NCI-H526 treated with DMSO at 0.1 percent for 48 hours (cell line): Measurements from ENCODE around the gene ILDR1.
"Not testable (repeated sequence)": the region's sequence is repeated elsewhere in the genome, so short reads cannot be mapped to it uniquely, and the experiment has no call there.

Experiments
- DNase-seq: peaks from one replicate; lab custom pipeline; 2025; lab: John Stamatoyannopoulos, UW

ILDR1 gene

DNA sequence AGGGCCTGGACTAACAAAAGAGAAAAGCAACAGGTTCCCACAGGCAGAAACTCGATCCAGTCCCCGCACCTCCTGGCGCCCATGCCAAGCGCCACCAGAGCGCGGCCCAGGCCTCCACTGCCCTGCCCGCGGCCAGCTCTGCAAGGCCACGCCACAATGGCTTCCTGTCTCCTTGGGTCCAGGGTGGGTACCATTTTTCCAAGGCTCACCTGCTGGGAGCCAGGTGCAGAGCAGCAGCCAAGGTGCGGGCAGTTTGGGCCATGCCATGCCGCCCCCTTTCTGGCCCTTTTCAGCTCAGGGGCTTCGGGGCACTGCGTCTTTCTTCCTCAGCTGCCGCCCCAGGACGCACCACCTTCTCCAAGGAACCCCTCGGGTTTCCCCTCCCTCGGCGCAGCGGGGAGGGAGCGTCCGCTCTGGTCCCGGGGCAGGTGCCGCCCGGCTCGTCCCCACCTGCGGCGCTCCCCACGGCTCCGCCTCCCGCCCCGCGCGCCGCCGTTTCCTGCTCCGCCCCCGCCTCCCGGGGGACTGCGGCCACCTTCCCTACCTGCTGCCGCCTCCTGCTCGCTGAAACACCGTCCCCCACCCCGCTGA is at the start of gene ILDR1:
ILDR1 (minus strand) TSS at position 437 of the 591 bp plus-strand sequence; CDS start at position 267, 170 bp downstream.
- peak; percentile 76 for DNase-seq

DNA sequence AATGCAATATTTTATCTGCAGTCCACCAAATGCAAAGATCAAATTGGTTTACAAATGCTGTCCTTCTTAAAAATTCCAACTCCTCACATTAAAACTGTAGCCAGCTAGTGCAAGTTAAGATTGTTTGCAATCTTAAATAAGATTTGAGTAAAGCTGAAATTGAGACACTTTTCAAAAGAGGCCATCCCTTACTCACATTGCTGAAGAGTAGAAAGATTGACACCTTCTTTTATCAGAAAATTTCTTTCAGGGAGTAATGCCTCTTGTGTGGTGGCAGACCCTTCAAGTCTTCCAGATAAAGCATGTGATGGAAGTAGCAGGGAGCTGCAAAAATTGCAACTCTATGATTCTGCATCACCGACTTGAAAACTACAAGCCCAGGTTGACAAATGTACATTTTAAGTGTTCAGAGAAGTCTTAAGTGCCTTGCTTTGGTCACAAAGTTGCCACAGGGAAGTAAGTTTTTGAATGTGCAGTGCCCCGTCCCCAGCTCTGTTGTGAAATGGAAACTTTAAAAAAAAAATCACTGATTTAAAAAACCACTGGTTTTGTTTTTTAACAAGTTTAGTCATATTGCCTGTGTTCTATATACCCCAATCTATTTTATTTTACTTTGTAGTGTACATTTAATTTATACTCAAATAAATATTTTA is 45.7 kb upstream of the ILDR1 start:
- no peak for DNase-seq

DNA sequence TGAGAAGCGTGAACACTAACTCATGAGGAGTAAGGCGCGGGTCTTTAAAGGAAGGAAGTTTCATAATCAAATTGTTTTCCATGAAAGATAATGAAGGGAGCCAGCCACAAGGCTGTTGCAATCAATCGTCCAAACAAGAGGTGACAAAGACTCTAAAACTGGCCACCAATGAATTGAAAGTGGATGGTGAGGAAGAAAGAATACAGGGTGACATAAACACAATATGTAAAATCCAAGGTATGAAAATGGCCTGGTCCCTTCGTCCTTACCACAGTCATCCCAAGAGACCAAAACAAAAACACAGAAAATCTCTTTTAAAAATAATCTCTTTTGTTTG is 45.1 kb upstream of the ILDR1 start:
- no peak for DNase-seq

DNA sequence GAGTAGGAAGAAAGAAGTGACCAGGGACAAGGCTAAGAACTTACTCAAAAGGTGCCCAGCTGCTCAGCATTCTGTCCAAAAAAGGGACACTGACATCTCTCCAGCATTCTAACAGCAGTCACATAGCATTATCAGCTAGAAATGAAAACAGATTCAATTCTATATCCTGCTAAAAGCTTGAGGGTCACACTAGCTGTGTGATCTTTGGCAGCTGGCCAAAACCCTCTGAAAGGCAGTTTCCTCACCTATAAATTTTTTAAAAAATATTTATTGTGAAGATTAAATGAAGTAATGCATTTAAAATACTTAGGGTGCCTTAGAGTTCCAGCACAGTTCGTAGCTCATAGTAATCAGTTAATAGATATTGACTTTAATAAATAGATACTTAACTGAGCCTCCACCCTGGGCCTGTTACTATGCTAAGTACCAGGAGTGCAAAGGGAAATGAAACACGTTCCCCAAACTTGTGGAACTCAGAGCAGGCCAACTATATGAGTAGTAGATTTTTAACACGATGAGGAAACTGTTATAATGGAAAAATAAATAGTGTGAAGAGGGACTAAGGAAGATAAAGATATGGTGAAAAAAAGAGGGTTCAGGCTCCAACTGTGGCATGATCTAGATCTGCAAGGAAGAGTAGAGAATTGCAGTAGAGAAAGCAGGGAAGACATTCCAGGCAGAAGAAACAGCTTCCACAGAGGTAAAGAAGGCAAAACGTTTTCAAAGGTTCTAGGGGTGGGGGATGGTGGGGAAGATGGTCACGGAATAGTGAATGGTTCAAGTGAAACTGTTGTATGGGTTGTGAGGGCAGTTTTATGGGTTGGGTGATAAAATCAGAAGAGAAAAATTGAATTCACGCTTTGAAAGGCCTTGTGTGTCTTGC is 44.5 kb upstream of the ILDR1 start:
- DNase-seq = no peak

- no peak for DNase-seq
Measured at GRCh38 chr3:122064326-122064725, 42.3 kb upstream of the ILDR1 start.

DNA sequence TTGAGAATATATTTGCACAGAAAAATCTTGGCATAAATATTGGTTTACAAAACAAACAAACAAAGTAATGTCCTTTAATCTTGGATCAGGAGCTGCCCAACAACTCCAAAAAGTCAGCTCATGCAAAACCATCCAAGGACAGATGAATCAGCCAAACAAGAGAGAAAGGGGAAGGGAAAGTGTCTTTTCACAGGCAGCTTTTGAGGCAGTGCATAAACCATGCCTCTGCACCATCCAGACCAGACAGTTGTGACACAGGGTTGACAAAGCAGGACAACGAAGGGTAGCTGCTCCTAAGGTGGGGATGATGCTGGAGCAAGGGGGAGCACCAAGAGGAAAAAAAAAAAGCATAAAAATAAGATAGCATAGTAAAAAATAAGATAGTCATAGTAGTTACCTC is 41.9 kb upstream of the ILDR1 start:
- no peak for DNase-seq

GRCh38 chr3:122060040-122060698 is 38.1 kb upstream of the ILDR1 start:
- no peak for DNase-seq

DNA sequence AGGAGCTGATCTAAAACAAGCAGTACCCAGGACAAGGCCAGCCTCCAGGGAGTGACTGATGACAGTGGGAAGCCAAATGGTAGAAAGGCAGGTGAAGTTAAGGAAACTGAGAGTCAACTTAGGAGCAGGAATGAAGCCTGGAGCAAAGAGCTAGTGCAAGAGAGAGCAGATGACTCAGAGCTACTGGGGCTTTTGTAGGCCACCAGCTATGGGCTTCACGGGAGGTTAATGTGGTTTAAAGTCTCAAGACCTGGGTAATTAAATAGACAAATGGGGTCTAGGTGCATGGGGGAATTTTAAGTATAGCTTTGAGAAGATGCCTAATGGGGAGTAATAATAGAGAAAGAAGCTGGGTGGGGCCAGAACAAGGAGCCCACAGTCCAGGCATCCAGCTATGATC is 36.2 kb upstream of the ILDR1 start:
- DNase-seq = no peak

DNA sequence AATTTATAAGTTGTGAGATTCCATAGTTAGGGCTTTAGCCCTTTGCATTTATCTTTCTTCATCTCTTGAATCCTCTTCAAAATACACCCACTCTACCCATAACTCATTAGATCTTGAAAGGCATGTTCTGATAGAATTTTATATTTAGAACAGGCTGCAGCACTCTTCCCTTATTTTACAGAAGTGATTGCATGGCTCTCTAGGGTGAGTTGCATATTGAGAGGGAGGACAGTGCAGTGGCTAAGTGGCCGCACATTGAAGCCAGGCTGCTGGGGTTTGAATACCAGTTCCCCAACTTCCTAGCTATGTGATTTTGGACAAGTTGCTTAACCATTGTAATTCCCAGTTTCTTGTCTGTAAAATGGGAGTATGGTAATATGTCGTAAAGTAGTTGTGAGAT is 35.6 kb upstream of the ILDR1 start:
- no peak for DNase-seq

DNA sequence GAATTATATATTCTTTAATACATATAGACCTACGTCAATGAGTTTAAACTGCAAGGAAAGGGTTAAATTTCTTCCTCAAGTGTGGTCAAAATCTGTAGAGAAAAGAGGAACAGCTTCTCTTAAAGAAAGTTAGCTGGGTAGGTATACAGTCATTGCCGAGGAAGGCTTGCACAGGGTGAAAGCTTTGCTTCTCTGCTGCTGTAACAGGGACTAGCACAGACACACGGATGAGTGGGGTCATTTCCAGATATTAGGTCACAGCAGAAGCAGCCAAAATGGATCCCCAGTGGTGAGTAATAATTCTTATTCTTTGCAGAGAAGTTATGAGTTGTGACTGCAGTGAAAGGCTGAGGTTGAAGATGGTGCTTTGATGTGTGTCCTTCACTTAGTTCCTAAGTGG is 33.2 kb upstream of the ILDR1 start, which contains the start of gene CD86:
CD86 (plus strand) TSS at position 148 of the 400 bp plus-strand sequence; CDS start at position 276, 128 bp downstream.
- no peak for DNase-seq

GRCh38 chr3:122052968-122053367 is 30.9 kb upstream of the ILDR1 start:
- no peak for DNase-seq

DNA sequence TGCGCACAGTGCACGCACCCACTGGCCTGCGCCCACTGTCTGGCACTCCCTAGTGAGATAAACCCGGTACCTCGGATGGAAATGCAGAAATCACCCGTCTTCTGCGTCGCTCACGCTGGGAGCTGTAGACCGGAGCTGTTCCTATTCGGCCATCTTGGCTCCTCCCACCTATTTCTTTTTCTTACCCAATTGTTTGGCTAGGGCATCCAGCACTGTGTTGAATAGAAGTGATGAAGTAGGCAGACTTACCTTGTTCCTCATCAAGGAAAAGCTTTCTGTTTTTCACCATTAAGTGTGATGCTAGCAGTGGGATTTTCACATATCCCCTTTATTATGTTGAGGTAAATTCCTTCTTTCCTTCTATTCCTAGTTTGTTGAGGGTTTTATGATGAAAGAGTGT is 25.7 kb upstream of the ILDR1 start:
- DNase-seq = not testable (repeated sequence)

DNA sequence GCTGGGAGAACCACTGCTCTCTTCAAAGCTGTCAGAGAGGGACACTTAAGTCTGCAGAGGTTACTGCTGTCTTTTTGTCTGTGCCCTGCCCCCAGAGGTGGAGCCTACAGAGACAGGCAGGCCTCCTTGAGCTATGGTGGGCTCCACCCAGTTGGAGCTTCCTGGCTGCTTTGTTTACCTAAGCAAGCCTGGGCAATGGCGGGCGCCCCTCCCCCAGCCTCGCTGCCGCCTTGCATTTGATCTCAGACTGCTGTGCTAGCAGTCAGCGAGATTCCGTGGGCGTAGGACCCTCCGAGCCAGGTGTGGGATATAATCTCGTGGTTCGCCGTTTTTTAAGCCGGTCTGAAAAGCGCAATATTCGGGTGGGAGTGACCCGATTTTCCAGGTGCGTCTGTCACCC is 25.2 kb upstream of the ILDR1 start:
- not testable (repeated sequence) for DNase-seq

DNA sequence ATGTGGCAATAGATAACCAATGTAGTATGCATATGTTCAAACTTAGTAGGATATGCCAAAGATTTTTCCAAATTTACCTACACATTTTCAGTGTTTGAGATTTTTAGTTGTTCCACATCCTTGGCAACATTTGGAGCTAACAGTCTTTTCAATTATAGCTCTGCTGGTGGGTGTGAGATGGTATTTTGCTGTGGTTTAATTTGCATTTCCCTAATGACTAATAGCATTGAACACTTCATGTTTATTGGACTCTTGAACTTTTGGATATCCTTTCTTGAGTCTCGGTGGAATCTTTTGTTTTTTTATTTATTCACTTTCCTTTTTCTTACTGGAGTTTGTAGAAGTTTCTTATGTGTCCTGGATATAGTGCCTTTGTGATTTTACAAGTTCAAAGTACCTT is 11.0 kb upstream of the ILDR1 start:
- DNase-seq = no peak

GRCh38 chr3:122032531-122032930 is 10.5 kb upstream of the ILDR1 start:
- DNase-seq = no peak

- DNase-seq = no peak
Measured at GRCh38 chr3:122031123-122031468, 9.0 kb upstream of the ILDR1 start.

GRCh38 chr3:122030381-122031122 is 8.5 kb upstream of the ILDR1 start:
- DNase-seq = no peak

DNA sequence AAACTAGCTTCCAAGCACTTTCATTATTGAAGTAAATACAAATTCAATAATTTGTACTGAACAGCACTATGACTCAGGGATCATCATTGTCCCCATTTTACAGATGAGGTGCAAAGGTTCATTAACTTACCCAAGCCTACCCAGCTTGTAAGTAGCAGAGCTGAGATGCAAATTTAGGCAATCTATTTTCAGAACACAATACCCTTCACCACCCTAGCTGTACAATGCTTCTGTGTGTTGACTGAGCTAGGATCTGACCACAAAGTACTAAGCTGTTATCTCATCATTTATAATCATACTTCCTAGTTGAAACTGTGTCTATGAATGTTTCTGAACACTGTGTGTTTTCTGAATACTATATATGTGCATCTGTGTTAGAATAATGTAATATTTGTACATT is 3.2 kb upstream of the ILDR1 start:
- peak; percentile 74 for DNase-seq

GRCh38 chr3:122024800-122025199 is 2.8 kb upstream of the ILDR1 start:
- DNase-seq = no peak

- DNase-seq = peak; percentile 35
Measured at GRCh38 chr3:122023335-122023910, 1.4 kb upstream of the ILDR1 start.

GRCh38 chr3:122021037-122021436 is 1.0 kb downstream of the ILDR1 start:
- no peak for DNase-seq

DNA sequence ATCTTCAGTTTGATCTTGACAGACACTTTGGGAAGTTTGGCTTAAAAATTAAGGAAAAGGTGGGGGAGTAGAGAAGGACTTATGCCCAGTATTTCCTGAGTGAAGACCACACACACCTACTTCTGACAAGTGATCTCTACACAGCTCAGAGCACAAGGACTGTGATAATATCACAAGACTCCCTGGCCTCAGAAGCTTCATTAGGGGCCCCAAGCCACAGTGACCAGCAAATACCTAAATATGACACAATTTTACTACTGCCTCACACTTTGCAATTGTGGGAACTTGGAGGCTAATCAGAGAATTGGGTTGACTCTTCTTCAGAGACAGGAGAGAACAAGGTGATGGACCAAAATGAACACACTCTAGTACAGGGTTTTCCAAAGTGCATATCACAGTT is 2.6 kb downstream of the ILDR1 start:
- DNase-seq = no peak
